ENCODE data around the gene ACADS.

ACADS gene

GRCh38 chr12:120705618-120706017, 20.0 kb upstream of the ACADS start:
- Histone ChIP-seq H3K4me1 (ENCODE audit: control insufficient read depth, low read depth, low read length) (peaks cover 5% of the 10 kb centered on the region), H3K9me3 (ENCODE audit: control insufficient read depth, low read depth, low read length) (no peaks in the 10 kb centered on the region), H3K4me3 (ENCODE audit: low read length) (no peak overlapping the region), H3K9ac (ENCODE audit: low read length) (no peak overlapping the region), H3K27me3 (ENCODE audit: control insufficient read depth, insufficient read depth, low read length) (no peaks in the 10 kb centered on the region), H3K36me3 (ENCODE audit: control insufficient read depth, low read depth, low read length) (peaks cover 22% of the 10 kb centered on the region), H3K27ac (ENCODE audit: low read length) (no peak overlapping the region)

GRCh38 chr12:120706029-120706428, 19.6 kb upstream of the ACADS start:
- Histone ChIP-seq H3K4me1 (ENCODE audit: control insufficient read depth, low read depth, low read length) (peaks cover 5% of the 10 kb centered on the region), H3K4me3 (ENCODE audit: low read length) (no peak overlapping the region), H3K9me3 (ENCODE audit: control insufficient read depth, low read depth, low read length) (no peaks in the 10 kb centered on the region), H3K36me3 (ENCODE audit: control insufficient read depth, low read depth, low read length) (peaks cover 18% of the 10 kb centered on the region), H3K27ac (ENCODE audit: low read length) (no peak overlapping the region), H3K27me3 (ENCODE audit: control insufficient read depth, insufficient read depth, low read length) (no peaks in the 10 kb centered on the region), H3K9ac (ENCODE audit: low read length) (no peak overlapping the region)

- H3K4me3 ChIP-seq (ENCODE audit: low read length), result no peak overlapping the region
- peaks cover 12% of the 10 kb centered on the region for H3K36me3 ChIP-seq (ENCODE audit: control insufficient read depth, low read depth, low read length)
- peaks cover 16% of the 10 kb centered on the region for H3K4me1 ChIP-seq (ENCODE audit: control insufficient read depth, low read depth, low read length)
- no peaks in the 10 kb centered on the region for H3K27me3 ChIP-seq (ENCODE audit: control insufficient read depth, insufficient read depth, low read length)
- H3K27ac ChIP-seq (ENCODE audit: low read length), result no peak overlapping the region
- no peak overlapping the region for H3K9ac ChIP-seq (ENCODE audit: low read length)
- H3K9me3 ChIP-seq (ENCODE audit: control insufficient read depth, low read depth, low read length), result no peaks in the 10 kb centered on the region
These were observed 17.0 kb upstream of the ACADS start for GRCh38 chr12:120708651-120709050.

- H3K9ac ChIP-seq (ENCODE audit: low read length), result peak within 1 kb of the TSS; percentile 92
- H3K36me3 ChIP-seq (ENCODE audit: control insufficient read depth, low read depth, low read length), result peaks cover 26% of the 10 kb centered on the region
- no peaks in the 10 kb centered on the region for H3K9me3 ChIP-seq (ENCODE audit: control insufficient read depth, low read depth, low read length)
- H3K27me3 ChIP-seq (ENCODE audit: control insufficient read depth, insufficient read depth, low read length), result no peaks in the 10 kb centered on the region
- peak within 1 kb of the TSS; percentile 74 for H3K27ac ChIP-seq (ENCODE audit: low read length)
- H3K4me1 ChIP-seq (ENCODE audit: control insufficient read depth, low read depth, low read length), result peaks cover 16% of the 10 kb centered on the region
- peak within 1 kb of the TSS; percentile 95 for H3K4me3 ChIP-seq (ENCODE audit: low read length)
These were observed 15.4 kb upstream of the ACADS start, which contains the start of gene UNC119B for GRCh38 chr12:120710031-120710804. Gene UNC119B (plus strand): TSS chr12:120710458. CDS start chr12:120710475, 17 bp downstream.

GRCh38 chr12:120710805-120711296, 14.8 kb upstream of the ACADS start:
- H3K27ac ChIP-seq (ENCODE audit: low read length), result peak overlapping the region; percentile 74
- H3K4me3 ChIP-seq (ENCODE audit: low read length), result peak overlapping the region; percentile 95
- H3K9ac ChIP-seq (ENCODE audit: low read length), result peak overlapping the region; percentile 92
- H3K9me3 ChIP-seq (ENCODE audit: control insufficient read depth, low read depth, low read length), result no peaks in the 10 kb centered on the region
- H3K4me1 ChIP-seq (ENCODE audit: control insufficient read depth, low read depth, low read length), result peaks cover 16% of the 10 kb centered on the region
- H3K36me3 ChIP-seq (ENCODE audit: control insufficient read depth, low read depth, low read length), result peaks cover 30% of the 10 kb centered on the region
- H3K27me3 ChIP-seq (ENCODE audit: control insufficient read depth, insufficient read depth, low read length), result no peaks in the 10 kb centered on the region

- H3K4me1 ChIP-seq (ENCODE audit: control insufficient read depth, low read depth, low read length), result peaks cover 16% of the 10 kb centered on the region
- H3K9me3 ChIP-seq (ENCODE audit: control insufficient read depth, low read depth, low read length), result no peaks in the 10 kb centered on the region
- H3K4me3 ChIP-seq (ENCODE audit: low read length), result peak overlapping the region; percentile 95
- H3K27me3 ChIP-seq (ENCODE audit: control insufficient read depth, insufficient read depth, low read length), result no peaks in the 10 kb centered on the region
- H3K36me3 ChIP-seq (ENCODE audit: control insufficient read depth, low read depth, low read length), result peaks cover 35% of the 10 kb centered on the region
- peak overlapping the region; percentile 92 for H3K9ac ChIP-seq (ENCODE audit: low read length)
- no peak overlapping the region for H3K27ac ChIP-seq (ENCODE audit: low read length)
These were observed 14.2 kb upstream of the ACADS start for GRCh38 chr12:120711411-120711810.

- H3K4me3 ChIP-seq (ENCODE audit: low read length), result no peak overlapping the region
- H3K27ac ChIP-seq (ENCODE audit: low read length), result no peak overlapping the region
- no peaks in the 10 kb centered on the region for H3K27me3 ChIP-seq (ENCODE audit: control insufficient read depth, insufficient read depth, low read length)
- H3K36me3 ChIP-seq (ENCODE audit: control insufficient read depth, low read depth, low read length), result peaks cover 44% of the 10 kb centered on the region
- H3K4me1 ChIP-seq (ENCODE audit: control insufficient read depth, low read depth, low read length), result peaks cover 16% of the 10 kb centered on the region
- H3K9me3 ChIP-seq (ENCODE audit: control insufficient read depth, low read depth, low read length), result no peaks in the 10 kb centered on the region
- H3K9ac ChIP-seq (ENCODE audit: low read length), result no peak overlapping the region
These were observed 13.0 kb upstream of the ACADS start for GRCh38 chr12:120712610-120713009.

GRCh38 chr12:120713861-120714482, 11.7 kb upstream of the ACADS start:
- Histone ChIP-seq H3K36me3 (ENCODE audit: control insufficient read depth, low read depth, low read length) (peaks cover 54% of the 10 kb centered on the region), H3K4me1 (ENCODE audit: control insufficient read depth, low read depth, low read length) (peaks cover 16% of the 10 kb centered on the region), H3K4me3 (ENCODE audit: low read length) (no peak overlapping the region), H3K27me3 (ENCODE audit: control insufficient read depth, insufficient read depth, low read length) (no peaks in the 10 kb centered on the region), H3K9me3 (ENCODE audit: control insufficient read depth, low read depth, low read length) (no peaks in the 10 kb centered on the region), H3K9ac (ENCODE audit: low read length) (no peak overlapping the region), H3K27ac (ENCODE audit: low read length) (no peak overlapping the region)

- Histone ChIP-seq H3K36me3 (ENCODE audit: control insufficient read depth, low read depth, low read length) (peaks cover 88% of the 10 kb centered on the region), H3K9me3 (ENCODE audit: control insufficient read depth, low read depth, low read length) (no peaks in the 10 kb centered on the region), H3K9ac (ENCODE audit: low read length) (no peak overlapping the region), H3K4me3 (ENCODE audit: low read length) (no peak overlapping the region), H3K27me3 (ENCODE audit: control insufficient read depth, insufficient read depth, low read length) (no peaks in the 10 kb centered on the region), H3K4me1 (ENCODE audit: control insufficient read depth, low read depth, low read length) (no peaks in the 10 kb centered on the region), H3K27ac (ENCODE audit: low read length) (no peak overlapping the region)
These were observed 7.6 kb upstream of the ACADS start for GRCh38 chr12:120718055-120718454.

- H3K27ac ChIP-seq (ENCODE audit: low read length), result no peak overlapping the region
- peaks cover 82% of the 10 kb centered on the region for H3K36me3 ChIP-seq (ENCODE audit: control insufficient read depth, low read depth, low read length)
- no peak overlapping the region for H3K9ac ChIP-seq (ENCODE audit: low read length)
- no peak overlapping the region for H3K4me3 ChIP-seq (ENCODE audit: low read length)
- no peaks in the 10 kb centered on the region for H3K4me1 ChIP-seq (ENCODE audit: control insufficient read depth, low read depth, low read length)
- no peaks in the 10 kb centered on the region for H3K9me3 ChIP-seq (ENCODE audit: control insufficient read depth, low read depth, low read length)
- H3K27me3 ChIP-seq (ENCODE audit: control insufficient read depth, insufficient read depth, low read length), result no peaks in the 10 kb centered on the region
These were observed 6.6 kb upstream of the ACADS start for GRCh38 chr12:120719072-120719471.

- no peak overlapping the region for H3K4me3 ChIP-seq (ENCODE audit: low read length)
- no peak overlapping the region for H3K27ac ChIP-seq (ENCODE audit: low read length)
- peaks cover 76% of the 10 kb centered on the region for H3K36me3 ChIP-seq (ENCODE audit: control insufficient read depth, low read depth, low read length)
- H3K9ac ChIP-seq (ENCODE audit: low read length), result no peak overlapping the region
- no peaks in the 10 kb centered on the region for H3K9me3 ChIP-seq (ENCODE audit: control insufficient read depth, low read depth, low read length)
- H3K4me1 ChIP-seq (ENCODE audit: control insufficient read depth, low read depth, low read length), result no peaks in the 10 kb centered on the region
- no peaks in the 10 kb centered on the region for H3K27me3 ChIP-seq (ENCODE audit: control insufficient read depth, insufficient read depth, low read length)
These were observed 6.0 kb upstream of the ACADS start for GRCh38 chr12:120719496-120720233.

Measured in iPS-18a (cell line).